ENCODE measurements around the gene ARPC1B.
"Not testable (repeated sequence)": the region's sequence is repeated elsewhere in the genome, so short reads cannot be mapped to it uniquely, and the experiment has no call there.

ARPC1B gene

GRCh38 chr7:99410635-99411034, 36.1 kb downstream of the ARPC1B start:
- no peak for DNase-seq

- peak; percentile 40 to 43 for DNase-seq
Measured at GRCh38 chr7:99415513-99416127, 41.1 kb downstream of the ARPC1B start.

GRCh38 chr7:99418260-99418659, 43.7 kb downstream of the ARPC1B start:
- no peak for DNase-seq

- no peak for DNase-seq
Measured at GRCh38 chr7:99419323-99420021, 44.9 kb downstream of the ARPC1B start.

- no peak for DNase-seq
Measured at GRCh38 chr7:99420213-99420612, 45.7 kb downstream of the ARPC1B start.

- DNase-seq: no peak
Measured at GRCh38 chr7:99420986-99421385, 46.5 kb downstream of the ARPC1B start.

GRCh38 chr7:99422186-99422585, 47.7 kb downstream of the ARPC1B start:
- DNase-seq: no peak

- DNase-seq: no peak
Measured at GRCh38 chr7:99422625-99423024, 48.1 kb downstream of the ARPC1B start.

- DNase-seq: no peak
Measured at GRCh38 chr7:99424932-99425730, 50.6 kb downstream of the ARPC1B start.

GRCh38 chr7:99428972-99429566, 54.5 kb downstream of the ARPC1B start:
- DNase-seq: no peak

- DNase-seq: no peak
Measured at GRCh38 chr7:99429756-99430155, 55.2 kb downstream of the ARPC1B start.

GRCh38 chr7:99431756-99432540, 57.4 kb downstream of the ARPC1B start:
- not testable (repeated sequence) for DNase-seq

GRCh38 chr7:99433158-99433557, 58.6 kb downstream of the ARPC1B start:
- DNase-seq: no peak

- no peak for DNase-seq
Measured at GRCh38 chr7:99437946-99438572, 63.5 kb downstream of the ARPC1B start.

GRCh38 chr7:99438573-99439480, 64.3 kb downstream of the ARPC1B start, which contains the start of the genes CPSF4 and PTCD1:
CPSF4 (plus strand) TSS chr7:99438943; CDS start chr7:99439083, 140 bp downstream.
PTCD1 (minus strand) TSS chr7:99438798; CDS start chr7:99435242, 3,556 bp downstream.
- DNase-seq: peak; percentile 95 to 96

GRCh38 chr7:99440195-99440594, 65.7 kb downstream of the ARPC1B start:
- no peak for DNase-seq
